GM12872 (cell line): ENCODE data around the gene HSD17B13.

ENCODE experiments used
- CTCF ChIP-seq: IDR thresholded peaks from 3 replicates; pipeline ENCODE4 v1.5.1; 2011; ENCODE audit warnings: low read depth, mild to moderate bottlenecking, low read length, moderate library complexity; ENCODE audit not compliant: insufficient read depth

Gene HSD17B13

GRCh38 chr4:87311684-87312083 lies 11.0 kb downstream of the HSD17B13 start:
- TF ChIP-seq CTCF: no peak

- TF ChIP-seq CTCF: no peak
Observed at GRCh38 chr4:87310691-87311335, 11.9 kb downstream of the HSD17B13 start.

- no peak for TF ChIP-seq CTCF
Observed at GRCh38 chr4:87309625-87310024, 13.1 kb downstream of the HSD17B13 start.

- TF ChIP-seq CTCF: no peak
Observed at GRCh38 chr4:87306056-87306455, 16.6 kb downstream of the HSD17B13 start.

GRCh38 chr4:87305562-87305961 lies 17.1 kb downstream of the HSD17B13 start:
- TF ChIP-seq CTCF: no peak

GRCh38 chr4:87304745-87305432 lies 17.8 kb downstream of the HSD17B13 start:
- TF ChIP-seq CTCF: no peak

- TF ChIP-seq CTCF: no peak
Observed at GRCh38 chr4:87299898-87300297, 22.8 kb downstream of the HSD17B13 start.
